ENCODE measurements around the gene RBM28.
A peak's percentile ranks its signal among the peaks of the same experiment; 100 is the strongest.

The RBM28 gene

DNA sequence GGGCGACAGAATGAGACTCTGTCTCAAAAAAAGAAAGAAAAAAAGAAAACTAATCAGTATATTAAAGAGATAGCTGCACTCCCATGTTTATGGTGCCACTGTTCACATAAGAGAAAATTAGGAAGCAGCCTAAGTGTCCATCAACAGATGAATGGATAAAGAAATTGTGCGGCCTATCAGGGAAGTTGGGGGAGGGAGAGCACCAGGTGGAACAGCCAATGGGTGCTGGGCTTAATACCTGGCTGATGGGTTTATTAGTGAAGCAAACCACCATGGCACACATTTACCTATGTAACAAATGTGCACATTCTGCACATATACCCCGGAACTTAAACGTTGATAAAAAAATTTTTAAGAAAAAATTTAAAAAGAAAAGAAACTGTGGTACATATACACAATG lies 26.8 kb upstream of the RBM28 start:
- DNase-seq, result no peak

DNA sequence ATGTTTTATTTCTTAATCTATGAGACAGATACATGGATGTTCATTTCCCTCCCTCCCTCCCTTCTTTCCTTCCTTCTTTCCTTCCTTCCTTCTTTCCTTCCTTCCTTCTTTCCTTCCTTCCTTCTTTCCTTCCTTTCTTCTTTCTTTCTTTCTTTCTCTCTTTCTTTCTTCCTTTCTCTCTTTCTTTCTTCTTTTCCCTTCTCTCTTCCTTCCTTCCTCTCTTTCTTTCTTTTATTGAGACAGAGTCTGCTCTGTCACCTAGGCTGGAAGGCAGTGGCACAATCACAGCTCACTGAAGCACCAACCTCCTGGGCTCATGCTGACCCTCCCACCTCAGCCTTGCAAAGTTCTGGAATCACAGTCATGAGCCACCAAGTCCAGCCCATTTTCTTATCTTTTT lies 23.3 kb upstream of the RBM28 start:
- no peak for DNase-seq

DNA sequence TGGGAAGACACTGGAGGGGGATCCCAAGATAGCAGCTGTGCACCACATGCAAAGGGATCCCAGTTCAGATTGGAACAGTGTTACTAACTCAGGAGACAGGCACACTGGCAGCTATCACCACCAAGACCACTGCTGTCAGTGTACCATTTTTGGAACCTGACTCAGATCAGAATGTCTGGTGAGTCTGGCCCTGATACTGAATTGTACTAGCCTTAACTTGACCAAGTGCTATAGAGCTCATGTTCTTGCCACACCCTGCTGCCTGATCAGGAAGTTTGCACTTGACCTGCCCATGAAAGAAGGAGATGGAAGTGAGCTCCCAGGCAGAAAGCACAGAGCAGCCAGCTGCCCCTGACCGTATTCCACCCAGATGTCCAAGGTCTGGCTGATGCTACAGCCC lies 22.6 kb upstream of the RBM28 start:
- DNase-seq, result no peak

DNA sequence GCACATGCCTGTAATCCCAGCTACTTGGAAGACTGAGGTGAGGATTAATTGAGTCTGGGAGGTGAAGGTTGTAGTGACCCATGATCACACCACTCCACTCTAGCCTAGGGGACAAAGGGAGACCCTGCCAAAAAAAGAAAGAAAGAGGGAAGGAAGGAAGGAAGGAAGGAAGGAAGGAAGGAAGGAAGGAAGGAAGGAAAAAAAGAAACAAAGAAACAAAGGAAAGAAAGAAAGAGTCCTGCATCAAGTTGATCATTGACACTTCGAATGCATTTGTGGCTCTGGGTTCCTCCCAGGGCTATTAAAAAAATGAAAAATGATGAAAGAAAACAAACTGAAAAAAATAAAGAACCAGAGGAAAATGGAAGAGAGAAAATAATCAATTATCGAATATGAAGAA lies 21.7 kb upstream of the RBM28 start:
- DNase-seq, result no peak

DNA sequence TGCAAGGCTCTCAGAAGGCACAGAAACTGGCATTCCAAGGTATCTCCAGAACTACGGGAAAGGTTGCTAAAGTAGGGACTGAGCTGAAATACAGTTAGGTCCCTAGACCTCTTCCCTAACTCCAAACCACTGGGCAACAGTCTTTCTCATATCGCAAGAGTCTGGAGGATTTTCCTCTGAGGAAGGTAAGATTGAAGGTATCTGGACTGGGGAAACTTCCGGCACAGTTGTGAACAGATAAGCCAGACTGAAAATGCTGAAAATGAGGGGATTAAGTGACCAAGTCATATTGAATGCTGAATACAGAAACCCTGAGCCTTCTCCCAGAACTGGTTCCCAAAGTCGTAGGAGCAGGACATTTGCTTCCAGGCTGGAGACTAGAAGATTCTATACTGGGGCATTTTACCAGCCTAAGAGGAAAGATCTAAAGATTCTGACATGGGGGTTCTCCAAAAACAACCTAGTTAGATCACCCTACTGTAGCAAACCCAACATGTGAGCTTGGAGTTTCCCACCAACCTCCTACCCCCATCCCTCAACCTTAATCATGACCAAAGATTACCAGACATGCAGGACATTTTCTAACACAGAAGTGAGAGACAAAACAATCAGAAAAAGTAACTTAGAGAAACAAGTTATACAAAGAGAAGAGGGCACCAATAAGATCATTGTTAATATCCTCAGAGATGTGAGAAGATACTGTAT lies 20.6 kb upstream of the RBM28 start:
- no peak for DNase-seq

DNA sequence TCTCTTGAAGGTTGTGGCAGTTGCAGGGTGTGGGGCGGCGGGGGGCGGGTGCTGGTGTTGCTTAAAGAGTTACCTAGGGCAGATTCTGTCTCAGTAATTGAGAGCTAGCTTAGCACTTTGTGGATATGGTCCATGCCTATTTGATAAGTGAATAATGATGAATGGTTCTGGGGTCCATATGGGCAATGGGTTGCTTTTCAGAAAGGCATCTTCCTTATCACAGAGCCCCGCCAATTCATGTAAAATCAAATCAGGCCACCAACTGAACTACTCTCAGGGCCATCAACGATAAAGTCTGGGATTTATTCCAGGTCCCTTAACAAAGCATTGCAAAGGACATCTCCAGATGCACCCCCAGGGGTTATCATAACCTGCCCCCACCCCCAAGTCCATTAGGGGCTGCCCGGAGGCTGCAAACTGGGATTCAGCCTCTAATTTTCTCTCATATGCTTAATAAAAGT lies 19.6 kb upstream of the RBM28 start:
- DNase-seq, result no peak

DNA sequence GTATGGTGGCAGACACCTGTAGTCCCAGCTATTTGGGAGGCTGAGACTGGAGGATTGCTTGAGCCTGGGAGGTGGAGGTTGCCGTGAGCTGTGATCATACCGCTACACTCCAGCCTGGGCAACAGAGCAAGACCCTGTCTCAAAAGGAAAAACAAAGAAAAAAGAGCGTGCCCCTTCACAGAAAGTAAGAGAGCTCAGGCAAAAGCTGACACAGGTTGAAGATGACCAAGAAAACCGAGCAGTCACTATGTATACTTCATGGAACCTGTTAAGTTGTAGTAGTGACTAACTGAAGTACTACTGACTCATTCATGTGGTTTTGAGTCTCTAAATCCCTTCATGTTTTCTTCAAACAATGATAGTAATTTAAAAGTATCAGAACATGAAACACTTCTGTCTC lies 19.0 kb upstream of the RBM28 start:
- no peak for DNase-seq

DNA sequence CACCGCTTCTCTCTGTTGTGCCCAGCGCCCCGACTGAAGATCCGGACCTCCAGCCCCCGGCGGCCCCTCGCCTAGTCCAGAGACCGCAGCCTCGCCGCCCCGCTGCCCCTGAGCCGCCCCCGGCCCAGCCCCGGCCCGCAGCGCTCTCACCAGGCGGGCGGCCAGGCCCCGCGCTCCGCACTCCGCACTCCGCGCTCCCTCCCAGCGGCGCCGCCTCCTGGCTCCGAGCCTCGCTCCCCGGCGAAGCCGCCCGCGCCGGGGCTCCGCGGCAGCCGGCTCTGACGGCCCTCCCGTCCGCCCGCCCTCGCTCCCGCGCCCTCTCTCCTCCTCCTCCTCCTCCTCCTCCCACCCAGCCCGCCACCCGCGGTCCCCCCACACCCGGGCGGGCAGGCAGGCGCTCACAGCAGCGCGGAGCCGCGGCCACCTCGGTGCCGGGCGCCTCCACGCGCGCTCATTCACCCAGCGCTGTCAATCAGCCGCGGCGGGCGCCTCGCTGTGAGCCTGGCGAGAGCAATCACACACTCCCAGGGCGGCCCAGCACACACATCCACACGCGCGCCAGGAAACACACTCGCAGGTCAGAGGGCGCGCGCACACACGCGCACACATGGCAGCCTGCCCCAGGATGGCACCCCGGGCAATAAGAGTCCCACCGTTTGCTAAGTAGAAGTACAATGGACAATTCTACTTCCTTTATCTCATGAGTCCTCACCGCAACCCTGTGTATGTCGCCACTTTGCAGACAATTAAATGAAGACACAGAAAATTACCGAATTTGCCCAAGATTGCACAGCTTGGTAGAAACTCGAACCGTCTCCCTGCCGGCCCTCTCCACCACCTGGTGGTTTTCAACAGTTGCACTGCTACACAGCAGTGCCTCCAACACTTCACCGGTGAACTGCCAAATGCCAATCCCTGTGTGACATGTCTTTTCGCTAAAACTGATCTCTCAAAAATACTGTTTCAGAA lies 18.0 kb upstream of the RBM28 start, which contains the start of gene PRRT4:
Gene PRRT4, minus strand, starts transcription at position 280 of the 969 bp plus-strand sequence.
- DNase-seq, result peak; percentile 63

DNA sequence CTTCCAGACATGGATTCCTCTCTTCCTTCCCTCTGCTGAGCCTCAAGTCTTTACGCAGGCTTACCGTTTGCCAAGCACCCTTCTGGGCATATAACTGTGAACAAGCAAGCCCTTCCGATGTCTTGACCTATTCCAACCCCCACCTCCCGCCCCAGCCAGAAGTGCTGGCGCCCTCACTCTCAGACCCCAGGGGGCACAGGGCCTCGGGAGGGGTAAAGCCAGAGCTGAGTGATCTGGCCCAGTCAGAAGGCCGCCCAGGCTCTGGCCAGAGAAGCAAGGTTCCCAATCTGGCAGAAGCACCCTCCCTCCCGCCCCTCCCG lies 16.6 kb upstream of the RBM28 start:
- DNase-seq, result no peak

DNA sequence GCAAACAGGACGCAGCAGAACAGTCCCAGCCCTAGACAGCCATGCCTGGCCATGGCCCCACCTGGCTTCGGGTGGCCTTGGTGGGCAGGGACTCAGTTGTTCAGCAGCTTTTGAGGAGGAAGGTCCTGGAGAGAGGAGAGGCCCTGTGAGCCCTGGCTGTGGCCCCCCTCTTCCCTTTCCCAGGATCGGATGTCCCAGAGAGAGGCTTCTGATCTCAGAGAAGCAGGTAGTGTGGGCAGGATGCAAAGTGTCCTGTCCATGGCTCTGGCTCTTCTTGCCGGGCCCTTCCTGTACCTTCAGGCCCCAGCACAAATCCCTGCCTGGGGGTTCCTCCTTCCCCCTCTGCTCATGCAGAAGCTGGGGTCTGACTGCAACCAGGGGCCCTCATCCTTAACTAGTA lies 16.2 kb upstream of the RBM28 start:
- no peak for DNase-seq

DNA sequence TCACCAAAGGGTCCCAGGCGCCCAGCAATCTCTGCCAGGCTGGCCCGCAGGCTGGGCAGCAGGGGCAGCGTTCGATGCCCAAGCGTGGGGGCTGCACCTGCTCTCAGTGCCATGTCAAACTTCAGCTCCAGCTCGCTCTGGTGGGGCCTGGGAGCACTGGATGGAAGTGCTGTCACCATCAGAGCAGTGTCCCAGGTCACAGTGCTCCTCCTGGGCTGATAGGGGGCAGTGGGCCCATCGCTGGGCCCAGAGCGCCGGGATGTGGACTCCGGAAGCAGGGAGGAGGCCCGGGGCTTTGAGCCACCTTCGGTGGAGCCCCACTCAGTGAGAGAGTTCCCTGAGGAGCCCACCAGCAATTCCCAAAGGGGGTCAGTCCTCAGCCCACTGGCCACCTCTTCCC lies 15.6 kb upstream of the RBM28 start:
- no peak for DNase-seq

DNA sequence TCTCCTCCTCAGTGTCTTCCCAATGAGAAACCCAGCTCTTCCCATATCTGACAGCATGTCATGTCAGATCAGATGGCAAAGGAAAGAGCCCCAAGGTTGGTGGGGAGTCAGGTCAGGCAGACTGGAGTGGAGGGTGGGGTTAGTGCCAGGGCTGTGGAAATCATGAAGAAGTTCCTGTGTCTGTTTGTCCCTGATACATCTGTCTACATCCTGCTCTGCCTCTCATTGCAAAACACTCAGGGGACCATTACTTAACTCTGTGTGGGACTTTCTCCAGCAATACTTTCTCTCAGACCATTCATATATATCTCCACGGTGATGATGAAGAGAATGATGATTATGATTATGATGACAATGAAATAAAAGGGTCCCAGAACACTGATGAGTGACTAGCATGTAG lies 14.5 kb upstream of the RBM28 start:
- no peak for DNase-seq

DNA sequence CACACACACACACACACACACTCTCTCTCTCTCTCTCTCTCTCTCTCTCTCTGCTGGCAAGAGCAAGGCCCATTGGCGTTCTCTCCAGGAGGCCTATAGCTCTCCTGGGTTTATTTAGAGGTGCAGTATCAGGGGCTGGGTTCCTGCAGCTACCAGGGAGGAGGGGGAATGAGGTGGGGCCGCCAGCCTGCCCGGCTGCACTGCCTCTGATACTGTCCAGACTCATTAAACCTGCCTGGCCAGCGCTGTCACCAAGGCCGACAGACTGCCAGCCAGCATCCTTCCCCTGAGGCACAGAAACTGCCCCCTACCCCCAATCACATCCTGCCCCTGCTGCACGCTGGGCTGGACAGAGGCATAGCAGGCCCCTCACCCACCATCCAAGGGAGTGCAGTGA lies 13.5 kb upstream of the RBM28 start:
- DNase-seq, result no peak

DNA sequence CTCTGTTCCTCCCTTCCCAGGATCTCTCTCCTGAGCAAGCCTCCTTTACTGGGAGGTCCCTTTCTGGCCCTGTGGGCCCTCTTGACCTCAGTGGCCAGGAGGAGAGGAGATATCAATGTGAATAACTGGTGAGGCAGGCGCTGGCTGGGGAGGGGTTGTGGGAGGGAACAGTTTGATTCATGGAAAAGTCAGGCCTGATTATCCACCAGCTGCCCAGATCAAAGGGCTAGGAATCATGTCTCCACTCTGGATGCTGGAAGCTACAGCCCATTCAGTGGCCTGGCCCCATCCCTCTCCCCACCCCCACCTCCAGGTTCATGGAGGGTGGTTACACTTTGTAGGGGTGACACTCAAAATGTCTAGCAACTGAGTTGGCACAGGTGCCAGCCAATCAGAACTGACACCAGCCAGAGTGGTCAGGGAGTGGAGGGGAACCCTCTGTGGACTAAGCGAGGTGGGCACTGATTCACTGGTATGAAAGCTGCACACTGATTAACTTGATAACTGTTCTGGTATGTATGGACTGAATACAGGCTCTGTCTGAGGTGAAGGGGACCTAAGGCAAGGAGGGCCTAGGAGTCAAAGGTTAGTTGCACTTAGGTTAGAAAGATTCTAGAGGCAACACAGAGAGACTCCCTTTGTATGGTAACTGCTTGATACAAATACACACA lies 13.0 kb upstream of the RBM28 start:
- DNase-seq, result no peak

DNA sequence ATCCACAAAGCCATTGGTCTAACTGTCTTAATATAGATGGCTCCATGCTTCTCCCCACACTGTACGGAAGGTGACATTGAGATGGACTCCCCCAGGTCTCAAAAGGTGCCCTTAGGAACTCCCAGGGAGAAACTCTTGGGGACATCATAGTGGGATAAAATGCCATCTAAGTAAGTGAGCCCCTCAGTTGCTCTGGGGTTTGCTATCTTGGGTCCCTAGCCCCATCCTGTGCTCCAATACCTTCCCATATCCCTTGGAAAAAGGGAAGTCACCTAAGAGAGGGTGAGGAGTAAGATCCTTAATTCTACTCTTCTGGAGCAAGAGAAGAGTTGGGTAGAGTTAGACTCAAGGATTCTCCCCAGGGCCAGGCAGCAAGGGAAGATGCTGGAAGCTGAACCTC lies 9.9 kb upstream of the RBM28 start:
- DNase-seq, result no peak

DNA sequence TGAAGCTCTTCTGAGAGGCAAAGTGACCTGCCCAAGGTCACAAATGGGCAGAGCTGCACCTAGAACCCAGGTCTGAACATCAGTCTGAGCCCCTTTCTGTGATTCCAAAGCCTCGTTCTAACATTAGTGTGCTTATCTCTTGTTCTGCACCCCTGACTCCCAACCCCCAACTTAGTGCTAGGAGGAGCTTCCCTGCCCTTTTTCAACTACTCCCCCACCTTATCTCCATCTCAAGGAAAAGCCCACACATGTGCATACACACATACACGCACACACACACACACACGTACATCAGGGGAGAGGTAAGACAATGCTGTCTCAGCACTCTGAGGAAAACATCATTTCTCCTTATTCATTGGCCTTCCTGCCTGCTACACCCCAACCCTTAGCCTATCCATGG lies 9.5 kb upstream of the RBM28 start:
- DNase-seq, result no peak

DNA sequence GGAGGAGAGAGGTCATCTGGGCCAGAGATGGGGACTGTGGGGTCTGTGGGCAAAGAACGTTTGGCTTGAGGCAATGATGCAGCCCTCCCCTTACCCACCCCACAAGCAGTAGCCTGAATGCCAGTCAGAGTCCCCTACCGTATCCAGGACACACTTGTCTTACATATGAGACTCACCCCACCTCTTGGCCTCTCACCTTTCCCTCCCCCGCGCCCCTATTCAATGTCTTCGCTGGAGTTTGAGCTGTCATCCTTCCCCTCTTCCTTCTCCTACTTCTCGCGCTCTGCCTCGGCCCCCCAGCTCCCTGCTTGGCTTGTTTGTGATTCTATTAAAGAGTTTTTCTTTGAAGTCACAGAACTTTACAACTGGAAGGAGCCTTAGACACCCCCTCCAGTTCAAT lies 8.9 kb upstream of the RBM28 start:
- no peak for DNase-seq

DNA sequence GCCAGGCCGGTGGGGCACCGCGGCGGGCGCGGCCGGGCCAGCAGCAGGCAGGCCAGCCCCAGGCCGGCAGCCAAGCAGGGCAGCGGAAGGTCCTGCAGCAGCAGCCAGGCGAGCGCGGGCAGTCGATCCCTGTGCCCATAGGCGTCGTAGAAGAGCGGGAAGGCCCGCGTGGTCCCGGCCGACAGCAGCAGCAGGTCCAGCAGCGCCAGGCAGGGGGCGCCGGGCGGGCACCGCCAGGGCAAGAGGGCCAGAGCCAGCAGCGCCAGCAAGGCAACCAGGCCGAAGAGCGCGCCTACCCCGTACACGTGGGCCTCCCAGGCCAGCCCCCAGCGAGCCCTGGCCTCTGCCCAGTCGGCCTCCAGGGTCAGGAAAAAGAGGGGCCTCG lies 8.4 kb upstream of the RBM28 start:
- DNase-seq, result peak; percentile 64

DNA sequence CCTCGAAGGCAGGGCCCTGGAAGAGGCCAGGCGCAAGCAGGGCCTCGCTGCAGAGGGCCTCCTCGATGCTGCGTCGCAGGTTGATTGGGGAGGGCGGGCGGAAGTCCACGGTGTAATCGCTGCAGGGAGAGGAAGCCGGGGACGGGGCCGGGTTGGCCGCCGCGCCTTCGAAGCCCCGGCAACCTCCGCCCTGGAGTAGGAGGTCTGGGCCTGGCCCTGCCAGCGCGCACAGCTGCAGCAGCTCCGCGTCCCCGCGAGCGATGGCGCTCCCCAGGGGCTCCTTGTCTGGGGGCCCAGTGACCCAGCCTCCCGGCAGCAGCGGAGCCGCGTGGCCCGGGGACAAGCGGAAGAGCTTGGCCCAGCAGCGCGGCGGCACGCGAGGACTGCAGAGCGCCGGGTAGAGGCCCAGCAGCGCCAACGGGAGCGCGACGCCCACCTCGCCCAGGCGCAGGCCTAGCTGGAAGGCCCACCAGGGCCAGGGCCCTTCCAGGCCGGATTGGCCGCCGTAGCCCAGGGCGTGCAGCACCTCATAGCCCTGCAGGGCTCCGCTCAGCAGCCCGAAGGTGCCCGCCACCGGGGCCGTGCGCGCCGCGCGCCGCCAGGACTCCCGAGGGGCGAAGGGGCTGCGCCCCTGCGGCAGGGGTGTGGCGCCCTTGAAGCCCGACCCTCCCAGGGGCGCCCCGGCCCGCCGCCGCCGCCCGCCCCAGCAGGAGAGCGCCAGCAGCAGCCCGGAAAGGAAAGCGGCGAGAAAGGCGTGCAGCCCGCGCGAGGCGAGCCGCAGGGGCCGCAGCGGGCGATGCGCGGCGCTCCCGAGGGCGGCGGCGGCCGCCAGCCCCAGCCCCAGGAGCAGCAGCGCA lies 7.8 kb upstream of the RBM28 start:
- DNase-seq, result no peak

DNA sequence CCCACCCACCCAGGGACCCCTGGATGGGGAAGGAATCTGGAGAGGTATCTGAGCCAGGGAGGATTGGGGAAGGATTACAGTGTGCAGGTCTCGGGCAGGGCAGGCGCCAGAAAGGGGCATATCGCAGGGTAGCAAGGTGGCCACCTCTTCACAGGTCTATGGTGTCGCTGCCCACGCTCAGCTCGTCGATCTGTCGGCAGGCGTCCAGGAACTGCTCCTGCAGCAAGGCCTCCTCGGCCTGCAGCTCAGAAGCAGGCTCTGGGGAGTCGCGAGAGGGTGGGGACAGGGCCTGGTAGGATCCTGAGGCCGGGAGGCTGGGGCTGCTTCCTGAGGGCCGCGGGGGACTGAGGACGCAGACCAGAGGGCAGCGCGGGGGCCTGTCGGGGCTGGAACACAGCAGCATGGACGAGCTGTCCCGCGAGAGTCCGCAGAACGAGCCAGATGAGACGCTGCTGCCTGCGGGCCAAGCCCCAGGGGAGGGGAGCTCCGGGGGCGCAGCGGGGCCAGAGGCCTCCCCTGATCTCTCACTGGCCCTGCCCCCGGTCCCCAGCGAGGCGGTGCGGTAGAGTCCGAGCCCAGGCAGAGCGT lies 7.1 kb upstream of the RBM28 start:
- no peak for DNase-seq

DNA sequence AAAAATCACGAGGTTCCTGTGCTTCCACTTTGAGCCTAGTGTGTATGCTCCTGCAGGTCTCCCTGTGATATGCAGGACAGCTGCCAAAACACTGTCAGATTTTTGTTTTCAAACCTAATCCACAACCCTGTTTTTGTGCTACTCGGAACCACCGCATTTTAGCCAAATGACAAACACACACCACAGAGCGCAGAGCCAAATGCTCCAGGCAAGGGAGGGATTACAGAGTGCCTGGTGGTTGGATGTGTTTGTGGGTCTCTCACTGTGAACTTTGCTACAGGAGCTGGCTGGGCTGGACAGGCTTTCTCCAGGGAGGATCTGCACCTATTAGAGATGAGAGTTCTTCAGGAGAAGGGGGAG lies 5.7 kb upstream of the RBM28 start:
- DNase-seq, result no peak

DNA sequence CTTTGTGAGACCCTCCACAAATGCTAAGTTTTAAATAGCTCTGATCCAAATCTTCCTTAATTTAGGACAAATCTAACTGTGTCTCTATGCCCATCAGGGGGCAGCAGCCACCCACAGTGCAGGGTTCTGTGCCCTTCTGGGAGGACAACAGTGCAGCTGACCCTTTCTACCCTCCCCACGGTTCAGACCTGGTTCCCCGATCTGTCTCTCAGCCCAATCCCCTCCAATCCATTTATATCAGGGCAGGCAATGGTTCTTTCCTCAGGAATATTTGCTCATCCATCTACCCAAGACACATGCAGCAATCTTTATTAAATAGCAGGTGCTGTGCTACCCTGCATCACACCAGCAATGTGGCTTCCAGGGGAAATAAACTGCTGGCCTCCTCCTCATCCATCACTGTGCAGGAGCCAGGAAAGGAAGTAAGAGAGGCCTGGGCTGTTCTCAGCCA lies 4.0 kb upstream of the RBM28 start:
- DNase-seq, result peak; percentile 73

DNA sequence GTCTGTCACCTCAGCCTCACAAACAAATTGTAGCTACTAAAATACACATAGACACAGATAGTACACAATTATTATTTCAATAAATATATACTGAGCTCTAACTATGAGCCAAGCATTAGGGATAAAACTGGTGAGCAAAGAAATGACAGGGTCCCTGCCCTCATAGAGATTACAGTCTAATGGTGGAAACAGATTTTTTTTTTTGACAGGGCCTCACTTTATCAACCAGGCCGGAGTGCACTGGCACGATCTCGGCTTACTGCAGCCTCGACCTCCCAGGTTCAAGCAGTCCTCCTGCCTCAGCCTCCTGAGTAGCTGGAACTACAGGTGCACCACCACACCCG lies 695 bp upstream of the RBM28 start:
- DNase-seq, result no peak
